NK-92 (cell line): ENCODE measurements around the gene ACSBG1.
"Not testable (repeated sequence)": the region's sequence is repeated elsewhere in the genome, so short reads cannot be mapped to it uniquely, and the experiment has no call there.

Experiments
- DNase-seq: peaks from one replicate; lab custom pipeline; 2025; ENCODE audit not compliant: unreplicated experiment; lab: John Stamatoyannopoulos, UW

Gene ACSBG1

GRCh38 chr15:78170848-78171773 lies 63.3 kb downstream of the ACSBG1 start:
- DNase-seq, result no peak

GRCh38 chr15:78168608-78169007 lies 65.8 kb downstream of the ACSBG1 start:
- no peak for DNase-seq

DNA sequence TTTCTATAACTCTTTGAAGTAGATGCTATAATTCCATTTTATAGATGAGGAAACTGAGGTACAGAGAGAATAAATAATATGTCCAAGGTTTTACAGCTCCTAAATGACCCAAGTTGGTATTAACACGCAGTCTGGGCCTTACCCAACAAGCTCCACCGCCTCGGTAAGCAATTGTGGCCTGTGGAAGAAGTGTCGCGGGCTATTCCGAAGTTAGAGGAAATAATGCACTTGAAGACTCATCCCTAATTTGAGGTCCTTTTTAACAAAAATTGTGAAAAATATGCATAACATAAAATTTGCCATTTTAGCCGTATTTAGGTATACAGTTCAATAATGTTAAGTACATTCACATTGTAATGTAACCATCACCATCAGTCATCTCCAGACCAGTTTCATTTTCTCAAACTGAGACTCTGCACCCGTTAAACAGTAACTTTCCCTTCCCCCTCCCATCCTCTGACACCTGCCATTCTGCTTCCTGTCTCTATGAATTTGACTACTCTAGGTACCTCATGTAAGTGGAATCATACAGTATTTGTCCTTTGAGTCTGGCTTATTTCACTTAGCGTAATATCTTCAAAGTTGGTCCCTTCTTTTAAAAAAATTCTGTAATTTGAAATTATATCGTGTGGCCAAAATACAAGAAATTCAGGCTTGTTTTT lies 67.0 kb downstream of the ACSBG1 start:
- DNase-seq, result no peak

DNA sequence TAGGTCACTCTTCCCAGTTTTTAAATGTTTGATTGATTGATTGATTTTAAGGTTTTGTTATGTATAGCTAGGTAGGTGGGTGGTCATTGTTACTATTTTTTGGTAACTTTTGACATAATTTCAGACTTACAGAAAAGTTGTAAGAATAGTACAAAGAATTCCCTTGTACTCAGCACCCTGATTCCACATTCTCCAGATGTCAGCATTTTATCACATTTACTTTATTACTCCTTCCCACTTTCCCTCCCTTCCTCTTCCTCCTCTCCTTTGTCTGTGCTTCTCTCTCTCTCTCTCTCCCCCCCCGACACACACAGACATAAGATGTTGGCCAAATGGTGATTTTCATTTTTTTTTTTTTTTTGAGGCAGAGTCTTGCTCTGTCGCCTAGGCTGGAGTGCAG lies 70.4 kb downstream of the ACSBG1 start:
- no peak for DNase-seq

GRCh38 chr15:78162038-78162437 lies 72.3 kb downstream of the ACSBG1 start:
- DNase-seq, result no peak

DNA sequence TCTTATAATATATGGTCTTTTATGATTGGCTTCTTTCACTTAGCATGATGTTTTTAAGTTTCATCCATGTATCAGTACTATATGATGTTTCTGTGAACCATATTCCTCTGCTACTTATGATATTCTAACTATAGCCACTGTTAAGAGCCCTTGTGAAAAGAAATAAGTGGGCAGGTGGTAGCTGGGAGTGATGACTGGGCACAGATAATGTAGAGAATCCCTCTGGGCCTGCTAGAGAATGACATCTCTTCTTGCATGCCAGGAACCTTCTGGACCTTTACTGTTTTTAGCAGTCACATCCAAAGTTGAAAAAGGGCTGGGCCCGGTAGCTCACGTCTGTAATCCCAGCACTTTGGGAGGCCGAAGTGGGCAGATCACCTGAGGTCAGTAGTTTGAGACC lies 75.0 kb downstream of the ACSBG1 start:
- DNase-seq, result no peak

DNA sequence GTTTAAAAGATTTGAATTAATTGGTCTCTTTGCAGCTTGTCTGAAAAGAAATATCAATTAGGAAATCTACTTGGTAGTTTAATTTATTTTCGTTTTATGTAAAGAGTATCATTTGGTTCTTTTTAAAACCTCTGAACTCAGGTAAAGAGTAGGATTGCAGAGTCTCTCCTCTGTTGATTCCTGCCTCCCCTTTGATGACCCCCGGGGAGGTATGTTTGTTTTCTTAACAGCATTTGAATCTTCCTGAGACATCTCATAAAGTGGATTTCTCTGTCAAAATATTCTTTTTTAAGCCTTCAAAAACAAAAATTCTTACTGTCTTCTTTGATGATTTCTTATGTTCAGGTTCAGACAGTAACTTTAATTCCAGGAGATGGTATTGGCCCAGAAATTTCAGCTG lies 77.2 kb downstream of the ACSBG1 start:
- DNase-seq, result no peak

GRCh38 chr15:78156653-78157052 lies 77.7 kb downstream of the ACSBG1 start:
- no peak for DNase-seq

DNA sequence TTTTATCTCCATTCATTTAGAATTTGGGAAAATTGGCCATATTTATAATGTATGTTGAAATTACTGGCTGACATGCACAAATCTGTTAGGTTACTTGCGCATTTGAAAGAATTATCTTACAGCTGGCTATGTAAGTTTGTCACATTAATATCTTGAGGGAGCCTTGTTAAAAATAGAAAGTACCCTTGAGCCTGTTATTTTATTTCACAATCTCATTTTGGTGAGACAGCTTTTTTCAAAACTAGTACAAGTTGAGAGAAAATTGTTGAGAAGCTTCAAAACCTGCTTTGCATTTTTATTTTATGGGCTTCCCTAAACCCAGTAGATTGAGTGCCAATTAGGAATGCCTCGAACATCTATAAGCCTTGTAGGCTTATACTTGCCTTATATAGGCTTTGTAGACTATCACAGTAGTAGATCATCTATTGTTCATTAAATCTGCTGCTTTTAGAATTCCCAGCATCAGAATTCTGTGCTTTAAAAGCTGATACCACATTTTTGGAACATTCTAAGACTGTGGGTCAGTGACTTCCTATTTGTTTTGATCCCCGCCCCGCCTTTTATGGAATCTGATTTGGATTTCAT lies 78.9 kb downstream of the ACSBG1 start:
- no peak for DNase-seq

DNA sequence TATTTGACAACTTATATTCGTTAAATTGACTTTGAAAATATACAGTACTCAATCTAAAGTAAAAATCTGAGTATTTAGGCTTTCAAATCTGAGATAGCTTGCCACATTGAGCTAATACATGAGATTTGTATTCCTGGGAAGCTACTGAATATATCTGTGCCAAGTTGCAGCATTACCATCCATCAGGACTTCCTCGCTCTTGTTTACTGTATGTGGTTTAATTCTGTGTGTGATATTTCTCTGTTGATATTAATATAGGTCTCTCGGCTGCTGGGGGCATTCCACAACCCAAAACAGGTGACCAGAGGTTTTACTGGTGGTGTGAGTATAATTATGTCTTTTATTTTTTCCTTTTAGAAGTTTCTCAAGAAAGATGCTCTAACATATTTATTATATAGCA lies 79.4 kb downstream of the ACSBG1 start:
- no peak for DNase-seq

- DNase-seq, result not testable (repeated sequence)
Measured at GRCh38 chr15:78151075-78151474, 83.3 kb downstream of the ACSBG1 start.

DNA sequence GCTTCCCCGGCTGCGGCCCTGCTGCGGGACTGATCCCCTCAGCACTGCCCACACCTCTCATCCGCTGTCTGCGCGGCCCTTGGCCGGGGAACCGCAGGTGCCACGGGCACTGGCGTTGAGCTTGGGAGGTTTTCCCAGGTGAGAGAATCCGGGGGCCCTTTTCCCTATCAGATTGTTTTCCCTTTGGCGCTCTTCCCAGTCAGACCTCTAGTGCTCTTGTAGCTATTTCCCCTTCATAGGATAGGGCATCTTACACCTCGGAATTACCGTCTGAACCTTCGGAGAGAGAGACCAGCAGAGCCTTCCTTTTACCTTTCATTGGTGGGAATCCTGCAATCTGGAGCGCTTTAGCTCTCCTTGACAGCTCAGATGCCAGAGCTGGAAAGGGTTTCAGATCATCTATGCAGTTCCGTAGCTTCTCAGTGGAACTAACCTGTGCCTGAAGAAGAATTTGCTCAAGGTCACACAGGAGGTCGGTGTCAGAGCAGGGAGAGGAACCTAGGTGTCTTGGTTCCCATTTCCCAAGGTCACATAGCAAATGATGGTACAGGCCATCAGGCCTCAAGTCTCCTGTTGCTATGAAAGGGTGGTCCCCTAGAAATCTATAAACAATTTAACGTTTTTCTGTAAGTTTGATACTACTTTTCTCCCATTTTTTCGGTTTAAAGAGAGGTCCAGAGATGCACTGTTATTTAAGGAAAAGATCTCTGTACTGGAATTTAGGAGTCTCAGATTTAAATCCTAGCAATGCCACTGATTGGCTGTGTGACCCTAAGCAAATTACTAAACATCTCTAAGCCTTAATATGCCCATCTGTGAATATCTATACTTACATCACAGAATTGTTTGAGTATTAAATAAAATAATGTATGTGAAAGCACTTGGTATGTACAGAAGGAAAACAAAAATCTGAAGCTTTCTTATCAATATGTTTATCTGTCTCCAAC lies 84.3 kb downstream of the ACSBG1 start:
- no peak for DNase-seq

DNA sequence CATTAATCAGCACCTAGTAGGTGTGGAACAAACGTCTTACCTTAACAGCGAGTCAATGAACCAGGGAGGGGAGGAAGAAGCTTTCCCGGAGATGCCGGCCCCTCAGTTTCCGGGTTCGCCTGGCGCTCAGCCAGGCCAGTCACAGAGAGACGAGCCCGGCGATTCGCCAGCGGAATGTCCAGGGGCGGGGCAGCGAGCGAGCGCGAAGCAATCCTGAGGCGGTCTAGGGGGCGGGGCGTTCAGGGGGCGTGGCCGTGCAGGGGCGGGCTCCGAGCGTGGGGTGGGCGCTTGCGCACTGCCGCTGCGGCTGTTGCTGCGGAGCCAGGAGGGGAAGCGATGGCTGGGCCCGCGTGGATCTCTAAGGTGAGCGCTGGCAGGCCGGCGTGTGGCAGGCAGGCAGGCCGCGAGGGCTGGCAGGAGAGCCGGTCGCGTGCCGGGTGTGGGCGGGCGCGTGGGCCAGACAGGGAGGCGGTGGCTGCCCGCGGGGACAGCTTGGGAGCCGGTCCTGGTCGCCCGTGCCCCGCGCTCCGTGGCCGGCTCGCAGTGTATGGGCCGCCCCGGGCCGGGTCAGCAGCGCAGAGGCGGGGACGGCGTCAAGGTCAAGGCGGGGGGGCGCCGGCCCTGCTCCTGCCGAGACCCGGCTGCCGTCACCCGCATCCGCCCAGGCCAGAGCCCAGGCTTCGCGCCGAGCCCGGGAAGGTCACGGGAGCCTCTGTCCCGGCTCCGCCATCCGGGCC lies 85.1 kb downstream of the ACSBG1 start, which contains the start of gene IDH3A:
Gene IDH3A, plus strand, starts transcription at position 295 of the 737 bp plus-strand sequence. Its CDS starts 42 bp downstream, at position 337.
- DNase-seq, result peak; percentile 95

DNA sequence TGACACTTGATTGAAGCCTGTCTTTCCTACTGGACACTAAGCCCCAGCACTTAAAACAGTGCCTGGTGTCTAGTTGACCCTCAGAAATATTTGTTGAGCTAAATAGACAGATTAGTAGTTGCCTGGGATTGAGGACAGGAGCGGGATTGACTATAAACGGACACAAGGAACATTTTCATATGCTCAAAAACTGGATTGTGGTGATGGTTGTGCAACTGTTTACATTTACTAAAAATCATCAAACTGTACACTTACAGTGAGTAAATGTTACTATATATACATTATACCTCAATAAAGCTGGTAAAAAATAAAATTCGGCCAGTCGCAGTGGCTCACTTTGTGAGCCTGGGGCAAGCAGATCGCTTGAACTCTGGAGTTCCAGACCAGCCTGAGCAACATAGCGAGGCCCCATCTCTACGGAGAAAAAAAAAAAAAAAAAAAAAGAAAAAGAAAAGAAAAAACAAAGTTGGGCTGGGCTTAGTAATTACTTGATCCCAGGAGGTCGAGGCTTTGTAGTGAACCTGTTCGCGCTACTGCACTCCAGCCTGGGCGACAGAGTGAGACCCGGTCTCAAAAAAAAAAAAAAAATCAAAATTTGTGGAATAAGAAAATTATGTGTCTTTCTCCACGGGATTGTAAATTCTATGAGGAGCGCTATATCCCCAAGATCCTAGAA lies 85.8 kb downstream of the ACSBG1 start:
- no peak for DNase-seq

DNA sequence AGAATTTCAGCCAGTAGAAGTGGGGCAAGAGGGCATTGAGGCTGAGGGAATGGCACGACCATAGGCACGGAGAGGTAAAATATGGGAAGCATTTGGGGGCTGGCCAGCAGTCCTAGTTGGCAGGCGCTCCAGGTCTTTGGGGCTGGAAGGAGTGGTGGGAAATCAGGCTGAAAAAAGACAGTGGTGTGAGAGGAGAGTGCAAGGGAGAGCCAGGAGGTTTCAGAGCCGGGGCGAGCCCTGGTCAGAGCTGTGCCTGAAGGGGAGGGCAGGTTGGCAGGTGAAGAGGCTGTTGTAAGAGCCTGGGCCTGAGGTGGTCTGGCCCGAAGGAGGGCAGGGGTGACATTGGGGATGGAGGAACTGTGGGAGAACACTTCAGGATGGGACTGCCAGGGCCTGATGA lies 86.8 kb downstream of the ACSBG1 start:
- no peak for DNase-seq

DNA sequence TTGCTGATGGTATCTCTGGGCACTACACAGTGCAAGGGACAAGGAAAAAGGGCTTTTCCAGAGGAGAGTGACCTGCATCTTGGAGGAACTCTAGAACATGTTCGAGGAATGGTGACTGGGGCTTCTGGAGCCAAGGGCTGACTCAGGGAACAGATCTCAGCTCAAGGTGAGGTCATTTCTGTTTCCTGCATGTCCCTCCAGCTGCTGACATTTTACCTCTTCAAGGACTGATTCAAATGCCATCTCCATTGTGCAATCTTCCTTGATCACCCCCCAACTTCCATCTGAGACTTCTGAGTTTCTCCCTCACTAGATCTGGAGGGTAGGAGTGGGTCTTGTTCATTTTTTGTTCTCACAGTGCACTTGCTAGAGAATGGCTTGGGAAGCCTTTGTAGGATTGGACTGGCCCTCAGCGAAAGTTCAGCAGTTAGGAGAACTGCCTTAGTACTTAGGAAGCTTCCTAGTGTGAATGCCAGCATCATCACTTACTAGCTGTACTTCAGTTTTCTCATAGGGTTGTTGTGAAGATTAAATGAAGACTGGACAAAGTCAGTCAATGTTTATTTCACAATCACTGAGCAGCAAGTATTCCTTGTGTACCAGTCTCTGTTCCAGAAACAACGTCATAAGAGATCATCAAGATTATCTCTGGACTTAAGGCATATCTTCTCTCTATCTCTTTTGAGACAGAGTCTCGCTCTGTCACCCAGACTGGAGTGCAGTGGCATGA lies 87.8 kb downstream of the ACSBG1 start:
- no peak for DNase-seq

DNA sequence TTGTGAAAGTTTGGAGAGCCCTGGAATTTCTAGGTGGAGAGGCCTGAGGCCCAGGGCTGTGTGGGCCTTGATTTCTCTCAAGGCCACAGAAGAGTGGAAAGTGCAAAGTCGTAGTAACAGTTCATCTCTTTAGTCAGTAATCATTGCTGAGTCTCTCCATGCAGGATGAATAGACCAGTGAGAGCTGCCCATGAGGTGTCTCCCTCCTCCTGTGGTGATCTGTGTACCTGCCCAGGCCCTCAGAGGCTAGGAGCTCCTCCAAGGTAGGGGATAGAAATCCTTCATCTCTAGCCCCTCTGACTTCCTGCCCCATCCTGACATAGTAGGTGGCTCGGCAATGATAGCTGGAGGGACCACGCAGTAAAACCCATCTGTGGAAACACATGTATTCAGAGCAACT lies 92.0 kb downstream of the ACSBG1 start:
- no peak for DNase-seq

- no peak for DNase-seq
Measured at GRCh38 chr15:78140292-78140691, 94.1 kb downstream of the ACSBG1 start.

DNA sequence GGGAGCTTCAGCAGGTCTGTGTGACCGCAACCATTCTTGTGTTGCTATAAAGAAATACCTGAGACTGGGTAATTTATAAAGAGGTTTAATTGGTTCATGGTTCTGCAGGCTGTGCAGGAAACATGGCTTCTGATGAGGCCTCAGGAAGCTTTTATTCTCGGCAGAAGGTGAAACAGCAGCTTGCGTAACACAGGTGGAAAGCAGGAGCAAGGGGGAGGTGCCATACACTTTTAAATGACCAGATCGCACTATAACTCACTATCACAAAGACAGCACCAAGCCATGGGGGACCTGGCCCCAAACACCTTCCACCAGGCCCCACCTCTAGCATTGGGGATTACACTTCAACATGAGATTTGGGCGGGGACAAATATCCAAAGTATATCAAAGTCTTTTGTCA lies 94.8 kb downstream of the ACSBG1 start:
- no peak for DNase-seq
